NCI-H2107 (cell line): ENCODE data around the gene RTL1.

ENCODE experiments used
- DNase-seq: peaks from one replicate; lab custom pipeline; 2025; lab: John Stamatoyannopoulos, UW

Gene RTL1

GRCh38 chr14:100898935-100899883 lies 4.3 kb downstream of the RTL1 start:
- peak; percentile 82 for DNase-seq

DNA sequence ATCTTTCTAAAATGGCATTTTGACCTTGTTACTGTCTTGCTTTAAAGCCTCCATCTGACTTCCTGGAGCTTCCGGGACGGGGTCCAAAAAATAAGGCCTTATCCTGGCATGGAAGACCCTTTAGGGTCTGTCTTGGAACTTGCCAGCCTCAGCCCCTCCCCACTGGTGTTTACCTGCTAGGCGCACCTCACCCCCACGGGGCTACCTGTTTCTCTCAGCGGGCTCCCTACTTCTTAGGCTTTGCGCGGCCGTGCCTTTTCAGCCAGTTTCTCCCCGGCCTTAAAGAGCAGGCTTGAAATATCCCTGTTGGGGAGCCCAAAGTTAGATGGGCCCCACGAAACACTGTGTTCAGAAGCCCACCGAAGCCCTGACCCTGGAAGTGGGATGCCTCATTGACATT lies 5.1 kb downstream of the RTL1 start:
- DNase-seq: no peak

- DNase-seq: no peak
Measured at GRCh38 chr14:100896369-100897060, 7.0 kb downstream of the RTL1 start.

DNA sequence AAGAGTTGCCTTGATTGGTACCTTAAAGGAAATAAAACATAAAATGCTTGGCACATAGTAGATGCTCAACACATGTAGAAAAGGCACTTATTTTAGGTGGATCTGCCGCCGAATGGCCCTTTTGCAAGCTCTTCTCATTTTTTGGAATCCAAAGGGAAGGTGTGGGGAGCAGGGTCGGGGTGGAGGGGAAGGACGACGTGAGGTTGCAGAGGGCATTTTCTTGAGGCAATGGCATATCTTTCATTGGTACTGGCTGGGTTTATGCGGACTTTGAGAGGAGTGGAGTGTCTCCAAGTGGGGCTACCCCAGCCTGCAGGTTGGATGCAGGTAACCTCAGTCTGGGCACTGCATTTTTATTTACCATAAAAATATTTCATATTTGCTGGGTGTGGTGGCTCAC lies 8.1 kb downstream of the RTL1 start:
- no peak for DNase-seq

- DNase-seq: no peak
Measured at GRCh38 chr14:100894416-100894815, 9.1 kb downstream of the RTL1 start.

GRCh38 chr14:100893760-100894159 lies 9.8 kb downstream of the RTL1 start:
- no peak for DNase-seq

GRCh38 chr14:100893228-100893601 lies 10.3 kb downstream of the RTL1 start:
- DNase-seq: no peak

DNA sequence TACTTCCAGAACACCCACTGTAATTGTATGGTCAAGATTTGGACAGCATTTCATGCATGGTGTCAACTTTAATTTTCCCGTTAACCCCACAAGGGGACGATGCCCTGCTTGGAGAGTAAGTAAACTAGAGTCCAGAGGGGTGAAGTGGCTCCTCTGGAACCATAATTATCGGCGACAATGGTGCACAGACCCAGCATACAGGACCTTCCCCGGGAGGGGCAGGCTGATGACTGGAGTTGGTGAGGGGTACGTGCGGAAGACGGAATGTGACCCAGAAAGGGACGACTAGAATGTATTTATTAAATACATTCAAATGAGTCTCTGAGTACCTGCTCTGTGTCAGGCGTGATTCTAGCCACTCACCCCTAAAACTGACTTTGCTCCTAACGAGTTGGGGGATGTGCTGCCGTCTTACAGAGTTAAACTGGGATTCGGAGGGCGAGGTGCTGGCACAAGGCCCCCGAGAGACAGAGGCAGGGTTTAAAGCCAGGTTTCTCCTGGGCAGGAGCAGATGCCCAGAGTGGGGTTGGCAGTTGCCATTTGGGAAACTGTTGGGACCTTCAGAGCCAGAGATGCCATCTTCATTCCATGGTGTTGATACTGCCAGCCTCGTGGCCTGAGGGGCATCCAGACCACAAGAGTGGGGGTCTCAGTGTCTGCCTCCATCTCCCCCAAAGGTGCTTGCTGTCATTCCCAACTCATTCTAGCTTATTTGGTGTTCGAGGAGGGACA lies 10.9 kb downstream of the RTL1 start:
- DNase-seq: no peak

DNA sequence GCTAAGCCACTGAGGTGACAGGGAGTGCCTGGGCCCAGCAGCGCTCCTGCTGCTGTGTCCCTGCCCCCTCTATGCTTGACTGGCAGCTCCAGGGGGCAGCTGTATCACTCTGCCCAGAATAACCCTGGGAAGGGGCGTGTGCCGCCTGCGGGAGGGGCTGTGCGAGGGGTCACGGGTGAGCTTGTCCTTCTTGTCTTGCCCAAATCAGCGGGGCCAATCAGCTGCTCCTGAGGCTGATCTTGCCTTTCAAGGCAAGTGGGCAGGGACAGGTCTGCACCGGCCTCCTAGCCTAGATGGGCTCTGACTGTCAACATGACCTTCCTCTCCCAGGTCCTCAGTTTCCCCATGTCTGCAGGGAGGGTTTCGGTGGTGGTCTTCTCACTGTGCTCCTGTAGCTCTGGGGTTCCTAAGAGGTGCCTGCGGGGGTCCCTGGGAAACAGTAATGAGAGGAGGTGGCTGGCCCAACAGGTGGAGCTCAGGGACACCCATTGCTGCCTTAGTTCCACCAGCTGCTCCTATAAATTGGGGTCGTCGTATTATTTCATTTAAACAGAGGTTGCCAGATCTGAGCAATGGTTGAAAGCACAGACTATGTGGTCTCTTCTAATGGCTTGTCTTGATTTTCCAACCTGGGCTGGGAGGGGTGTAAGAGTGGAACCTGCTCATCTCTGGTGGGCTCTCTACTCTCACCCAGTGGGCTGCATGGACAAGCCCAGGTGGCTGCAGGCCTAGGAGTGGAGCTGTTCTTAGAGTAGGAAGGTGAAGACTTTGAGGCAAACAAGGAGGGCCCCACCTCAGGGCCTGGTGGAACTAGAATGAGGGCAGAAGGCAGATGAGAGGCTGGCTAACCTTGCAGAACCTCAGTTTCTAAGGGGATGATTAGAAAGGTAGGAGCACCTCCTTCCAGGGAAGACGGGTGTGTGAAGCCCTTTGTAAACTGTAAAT lies 11.7 kb downstream of the RTL1 start:
- DNase-seq: no peak

DNA sequence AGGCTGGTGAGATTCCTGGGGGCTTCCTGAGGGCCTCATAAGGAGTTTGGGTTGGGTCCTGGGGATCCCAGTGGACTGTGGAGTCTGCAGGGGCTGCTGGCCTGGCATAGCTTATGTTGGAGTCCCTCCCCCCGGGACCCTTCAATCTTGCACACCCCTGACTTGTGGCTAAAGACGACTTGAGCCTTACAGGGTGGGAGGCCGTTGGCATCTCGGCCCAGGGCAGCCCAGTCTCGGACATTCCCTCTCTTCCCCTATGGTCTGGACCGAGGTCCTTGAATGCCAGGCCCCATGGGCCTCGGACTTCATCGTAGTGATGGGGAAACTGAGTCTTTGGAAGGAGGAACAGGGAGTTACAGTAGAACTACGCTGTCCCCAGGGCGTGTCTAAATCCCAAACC lies 12.5 kb downstream of the RTL1 start:
- DNase-seq: no peak

DNA sequence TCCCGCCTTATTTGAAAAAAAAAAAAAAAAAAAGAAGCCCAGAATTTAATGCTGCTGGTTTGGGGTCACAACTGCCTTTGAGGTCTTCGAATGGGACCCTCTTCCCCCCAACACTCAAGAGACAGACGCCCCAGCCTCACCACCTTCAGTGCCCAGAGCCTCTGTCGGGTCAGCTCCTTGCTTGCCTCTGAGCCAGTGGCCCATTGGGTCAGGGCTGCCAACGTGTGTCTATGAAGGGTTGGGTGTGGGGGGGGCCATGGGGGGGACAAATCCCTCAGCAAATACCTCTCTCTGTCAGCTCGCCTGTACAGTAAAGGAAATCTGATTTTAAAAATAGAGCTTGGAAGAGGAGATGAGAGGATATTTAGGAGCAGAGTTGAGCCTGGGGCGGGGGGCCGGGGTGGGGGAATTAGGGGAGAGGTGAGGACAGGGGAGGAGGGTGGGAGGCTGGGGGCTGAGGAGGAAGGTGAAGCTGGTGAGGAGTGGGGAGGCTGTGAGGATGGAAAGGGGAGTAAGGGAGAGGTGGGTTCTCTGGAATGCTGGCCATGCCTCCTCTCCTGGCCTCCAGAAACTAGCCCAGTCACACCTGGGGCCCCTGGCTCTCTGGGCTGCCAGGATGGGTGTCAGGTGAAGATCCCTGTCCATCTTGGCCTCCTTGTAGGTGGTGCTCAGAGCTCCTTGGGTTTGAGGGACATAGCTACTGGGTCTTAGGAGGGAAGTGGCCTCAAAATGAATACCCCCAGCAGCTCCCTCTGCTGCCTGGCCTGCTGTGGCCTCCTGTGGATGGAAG lies 13.3 kb downstream of the RTL1 start:
- no peak for DNase-seq

GRCh38 chr14:100889641-100890040 lies 13.9 kb downstream of the RTL1 start:
- DNase-seq: no peak

- DNase-seq: no peak
Measured at GRCh38 chr14:100888789-100889315, 14.7 kb downstream of the RTL1 start.

GRCh38 chr14:100887728-100888335 lies 15.7 kb downstream of the RTL1 start:
- no peak for DNase-seq

DNA sequence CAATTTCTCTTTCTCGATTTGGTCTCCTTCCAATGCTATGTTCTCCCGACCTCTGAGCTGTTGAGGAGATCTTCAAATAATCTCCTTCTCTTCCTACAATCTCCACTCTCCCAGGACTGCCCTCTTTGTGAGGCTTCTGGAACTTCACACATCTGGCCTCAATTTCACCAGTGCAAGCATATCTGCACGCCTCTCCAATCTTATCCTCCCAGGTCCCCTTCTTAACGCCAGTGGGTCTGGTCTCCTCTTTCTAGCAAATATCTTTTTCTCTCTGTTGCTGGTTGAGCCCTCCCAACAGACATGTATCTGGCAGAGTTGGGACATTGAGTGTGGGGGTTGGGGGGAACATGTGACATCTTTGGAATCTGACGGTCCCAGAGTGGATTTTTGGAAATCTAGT lies 17.9 kb downstream of the RTL1 start:
- DNase-seq: no peak

DNA sequence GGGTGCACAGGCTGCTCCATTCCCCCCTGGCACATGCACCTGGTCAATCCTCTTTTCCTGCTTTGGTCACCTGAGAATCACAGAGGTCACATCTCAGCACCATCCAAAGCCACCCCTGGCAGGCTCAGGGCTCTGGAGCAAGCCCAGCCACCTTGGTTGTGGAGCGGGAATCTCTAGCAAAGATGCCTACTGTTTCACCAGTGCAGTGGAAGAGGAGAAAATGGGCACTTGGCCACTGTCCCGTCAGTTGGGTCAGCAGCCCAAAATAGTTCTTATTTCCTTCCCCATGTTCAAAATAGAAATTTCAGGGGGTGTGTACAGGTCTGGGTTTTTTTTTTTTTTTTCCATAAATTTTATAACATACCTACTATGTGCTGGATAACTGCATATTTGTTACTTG lies 18.3 kb downstream of the RTL1 start:
- DNase-seq: no peak

DNA sequence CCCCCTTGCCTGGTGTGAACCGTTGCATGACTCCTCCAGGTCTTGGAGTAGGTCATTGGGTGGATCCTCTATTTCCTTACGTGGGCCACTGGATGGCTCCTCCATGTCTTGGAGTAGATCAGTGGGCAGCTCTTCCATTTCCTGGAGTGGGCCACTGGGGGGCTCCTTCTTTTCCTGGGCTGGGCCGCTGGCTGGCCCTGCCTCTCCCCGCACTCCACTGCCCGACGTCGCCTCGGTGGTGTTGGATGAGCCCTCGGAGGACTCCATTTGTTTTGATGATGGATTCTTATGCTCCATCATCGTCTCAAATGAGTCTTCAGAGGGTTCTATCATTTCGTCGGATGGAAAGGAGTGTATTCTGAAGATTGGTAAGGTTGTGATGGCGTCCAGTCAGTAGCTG lies 19.1 kb downstream of the RTL1 start:
- DNase-seq: no peak

DNA sequence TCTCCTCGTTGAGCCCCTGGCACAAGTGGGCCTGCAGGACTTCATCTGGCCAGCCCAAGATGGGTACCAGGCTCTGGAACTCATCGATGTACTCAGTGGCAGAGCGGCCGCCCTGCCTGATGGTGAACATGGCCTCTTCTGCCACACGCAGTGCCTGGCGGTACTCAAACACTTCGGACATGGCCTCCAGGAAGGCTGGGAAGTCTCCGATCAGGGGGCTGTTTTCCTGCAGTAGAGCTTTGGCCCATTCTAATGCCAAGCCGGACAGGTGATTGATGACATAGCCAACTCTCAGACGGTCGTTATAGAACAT lies 19.8 kb downstream of the RTL1 start:
- no peak for DNase-seq

DNA sequence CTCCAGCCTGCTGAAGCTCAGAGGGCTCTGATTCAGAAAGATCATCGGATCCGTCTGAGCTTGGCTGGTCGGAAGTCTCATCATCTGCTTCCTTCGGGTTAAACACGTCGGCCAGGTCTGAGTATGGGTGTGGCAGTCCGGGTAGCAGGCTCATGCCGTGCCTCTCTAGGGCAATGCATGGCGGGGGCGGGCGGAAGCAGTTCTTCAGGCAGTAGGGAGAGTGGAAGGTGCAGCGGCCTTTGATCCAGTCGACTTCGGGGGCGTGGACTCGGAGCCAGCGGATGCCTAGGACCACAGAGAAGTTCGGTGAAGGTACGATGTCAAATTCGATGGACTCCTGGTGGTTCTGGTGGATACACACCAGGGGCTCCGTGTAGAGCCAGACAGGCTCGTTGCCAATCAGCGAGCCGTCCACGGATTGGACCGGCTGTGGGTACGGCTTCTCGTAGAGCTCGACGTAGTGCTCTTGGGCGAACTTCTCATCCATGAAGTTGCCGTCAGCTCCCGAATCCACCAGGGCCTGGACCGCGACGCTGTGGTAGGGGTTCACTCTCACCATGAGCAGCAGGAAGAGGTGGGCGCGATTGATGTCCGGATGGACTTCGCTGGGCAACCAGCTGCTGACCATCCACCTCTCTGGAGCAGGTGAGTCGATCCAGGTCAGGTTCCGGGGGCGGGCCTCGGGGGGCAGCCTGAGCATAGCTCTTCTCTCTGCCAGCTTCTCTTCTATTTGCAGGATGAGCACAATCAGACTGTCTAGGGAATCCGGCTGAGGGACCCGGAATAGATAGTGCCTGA lies 20.3 kb downstream of the RTL1 start:
- no peak for DNase-seq
